C4-2B (cell line): ENCODE results near the gene HOXD11.

Experiments
- H3K27ac ChIP-seq: fragments of 450-650 bp; 2 replicates; pipeline ENCODE4 v1.5.1; 2017
- ZFX ChIP-seq: fragments of 450-650 bp; IDR thresholded peaks from 2 replicates; pipeline ENCODE4 v1.6.1; 2017
- TF ChIP-seq, protein P1 (sequence below): fragments of 450-650 bp; conservative IDR thresholded peaks from 2 replicates; pipeline ENCODE4 v1.5.1; 2017; ENCODE audit warnings: mild to moderate bottlenecking

The HOXD11 gene

DNA sequence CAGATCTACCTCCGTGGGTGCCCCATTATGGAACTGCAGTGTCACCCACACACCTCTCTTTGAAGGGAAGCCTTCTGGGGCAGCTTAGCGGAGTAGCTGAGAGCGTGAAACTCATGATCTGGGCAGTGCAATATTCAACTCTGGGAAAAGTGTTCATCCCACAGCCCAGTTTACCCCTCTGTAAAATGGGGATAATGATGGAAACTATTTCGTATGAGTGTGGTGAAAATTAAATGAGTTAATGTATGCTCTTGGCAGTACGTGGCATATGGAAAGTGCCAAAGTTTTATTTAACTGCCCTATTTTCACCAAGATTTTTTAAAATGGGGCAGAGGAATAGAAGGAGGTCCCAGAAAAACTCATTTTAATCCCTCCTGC lies 34.8 kb upstream of the HOXD11 start:
- TF ChIP-seq, protein P1, sequence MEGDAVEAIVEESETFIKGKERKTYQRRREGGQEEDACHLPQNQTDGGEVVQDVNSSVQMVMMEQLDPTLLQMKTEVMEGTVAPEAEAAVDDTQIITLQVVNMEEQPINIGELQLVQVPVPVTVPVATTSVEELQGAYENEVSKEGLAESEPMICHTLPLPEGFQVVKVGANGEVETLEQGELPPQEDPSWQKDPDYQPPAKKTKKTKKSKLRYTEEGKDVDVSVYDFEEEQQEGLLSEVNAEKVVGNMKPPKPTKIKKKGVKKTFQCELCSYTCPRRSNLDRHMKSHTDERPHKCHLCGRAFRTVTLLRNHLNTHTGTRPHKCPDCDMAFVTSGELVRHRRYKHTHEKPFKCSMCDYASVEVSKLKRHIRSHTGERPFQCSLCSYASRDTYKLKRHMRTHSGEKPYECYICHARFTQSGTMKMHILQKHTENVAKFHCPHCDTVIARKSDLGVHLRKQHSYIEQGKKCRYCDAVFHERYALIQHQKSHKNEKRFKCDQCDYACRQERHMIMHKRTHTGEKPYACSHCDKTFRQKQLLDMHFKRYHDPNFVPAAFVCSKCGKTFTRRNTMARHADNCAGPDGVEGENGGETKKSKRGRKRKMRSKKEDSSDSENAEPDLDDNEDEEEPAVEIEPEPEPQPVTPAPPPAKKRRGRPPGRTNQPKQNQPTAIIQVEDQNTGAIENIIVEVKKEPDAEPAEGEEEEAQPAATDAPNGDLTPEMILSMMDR: no peak
- no peak for TF ChIP-seq ZFX
- H3K27ac ChIP-seq: no peak overlapping the region

DNA sequence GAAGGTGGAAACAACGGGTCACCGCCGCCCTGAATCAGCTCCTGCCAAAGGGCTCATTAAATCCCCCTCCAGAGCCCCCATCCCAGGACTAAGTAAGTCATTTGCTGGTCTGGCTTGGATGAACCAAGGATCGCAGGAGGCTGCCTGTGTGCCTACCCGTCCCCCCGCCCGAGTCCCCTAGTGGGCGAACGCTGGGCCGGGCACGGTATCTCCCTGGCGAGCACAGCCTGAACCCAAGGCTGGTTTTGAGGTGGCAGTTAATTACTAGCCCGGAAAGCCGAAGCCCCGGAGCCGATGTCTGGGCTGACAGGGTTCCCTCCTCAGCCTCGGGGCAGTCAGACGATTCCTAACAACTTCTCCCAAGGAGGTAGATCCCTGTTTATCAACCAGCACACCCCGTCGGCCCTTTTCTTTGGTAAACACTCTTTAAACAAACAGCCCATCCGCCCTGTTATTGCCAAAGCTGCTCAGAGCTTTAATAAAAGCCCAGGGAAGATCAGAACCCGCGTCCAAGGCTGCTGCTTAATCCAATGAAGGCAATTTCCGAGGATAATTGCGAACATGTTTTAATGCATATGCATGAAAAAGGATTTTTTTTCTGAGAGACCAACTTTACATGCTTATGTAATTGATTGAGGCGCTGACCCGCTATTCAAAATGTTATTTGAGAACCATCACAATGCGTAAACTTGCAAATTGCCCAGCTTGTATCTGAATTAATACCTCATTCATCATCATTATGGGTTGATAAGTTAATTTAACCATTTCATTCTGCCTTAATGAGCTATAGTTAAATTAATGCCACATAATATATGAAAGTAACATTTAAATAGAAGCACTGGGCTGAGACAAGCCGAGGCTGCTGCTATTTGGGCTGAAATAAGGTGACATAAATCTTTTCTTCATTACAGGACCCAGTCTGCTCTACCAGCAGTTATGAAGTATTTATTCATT lies 33.9 kb upstream of the HOXD11 start:
- no peak overlapping the region for H3K27ac ChIP-seq
- TF ChIP-seq, protein P1: no peak
- no peak for TF ChIP-seq ZFX

GRCh38 chr2:176074919-176075425 lies 32.1 kb upstream of the HOXD11 start:
- TF ChIP-seq, protein P1: no peak
- no peak overlapping the region for H3K27ac ChIP-seq

- no peak overlapping the region for H3K27ac ChIP-seq
- TF ChIP-seq ZFX: no peak
- TF ChIP-seq, protein P1: no peak
Observed at GRCh38 chr2:176075481-176075880, 31.6 kb upstream of the HOXD11 start.

DNA sequence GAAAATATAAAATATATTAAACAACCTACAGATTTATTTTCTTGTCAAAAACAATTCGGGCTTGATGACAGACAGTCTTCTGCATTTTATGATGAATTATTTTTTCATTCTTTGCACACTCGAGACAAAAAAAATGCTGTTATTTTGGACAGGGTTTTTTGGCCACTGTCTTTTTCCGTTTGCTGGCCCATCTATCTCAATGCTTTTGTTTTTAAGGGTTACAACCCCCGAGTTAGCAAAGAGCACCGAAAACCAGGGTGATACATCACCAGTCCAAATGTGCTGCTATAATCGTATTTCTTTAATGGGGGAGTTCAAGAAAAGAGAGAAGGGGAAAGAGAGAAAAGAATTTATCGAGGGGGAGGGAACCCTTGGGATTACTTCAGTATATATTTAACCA lies 31.0 kb upstream of the HOXD11 start:
- no peak overlapping the region for H3K27ac ChIP-seq
- TF ChIP-seq, protein P1: no peak
- no peak for TF ChIP-seq ZFX

GRCh38 chr2:176076796-176077195 lies 30.3 kb upstream of the HOXD11 start:
- no peak overlapping the region for H3K27ac ChIP-seq
- no peak for TF ChIP-seq ZFX
- TF ChIP-seq, protein P1: no peak

- no peak overlapping the region for H3K27ac ChIP-seq
- TF ChIP-seq ZFX: no peak
- TF ChIP-seq, protein P1: no peak
Observed at GRCh38 chr2:176078541-176079284, 28.4 kb upstream of the HOXD11 start.
